Vagina (tissue), 2 donors: ENCODE data around the gene RGS19. TPM values are rescaled to one million over a fixed set of nuclear protein-coding genes. Genes with fewer than 3 reads are reported as not detected.

Experiments used
- DNase-seq, 2 donors: peaks; one replicate each; pipeline ENCODE4 v3.0.0-alpha.2; 2017; ENCODE audit errors: extremely low spot score in 2 of 2
- H3K27ac ChIP-seq: fragments of 200-600 bp; sonication (generic); one replicate; pipeline ENCODE4 v1.5.1; 2019
- H3K27me3 ChIP-seq: fragments of 200-600 bp; sonication (generic); one replicate; pipeline ENCODE4 v1.5.1; 2019
- H3K36me3 ChIP-seq, 2 donors: fragments of 200-600 bp; sonication (generic); one replicate each; pipeline ENCODE4 v1.5.1; 2017 to 2019
- H3K4me1 ChIP-seq: fragments of 200-600 bp; sonication (generic); one replicate; pipeline ENCODE4 v1.5.1; 2019
- H3K4me3 ChIP-seq, 2 donors: fragments of 200-600 bp; sonication (generic); 1 replicate in 1 of 2; 2 replicates in 1 of 2; pipeline ENCODE4 v1.5.1; 2016 to 2019
- H3K9me3 ChIP-seq: fragments of 200-600 bp; sonication (generic); one replicate; pipeline ENCODE4 v1.5.1; 2019
- POLR2A ChIP-seq, 2 donors: fragments of 450-650 bp; IDR thresholded peaks; one replicate each; pipeline ENCODE4 v1.6.1; 2017; ENCODE audit warnings: antibody characterized with exemption in 2 of 2, mild to moderate bottlenecking in 2 of 2, moderate library complexity in 2 of 2
- POLR2AphosphoS5 ChIP-seq, 2 donors: sonication (generic); formaldehyde crosslinking; IDR thresholded peaks; one replicate each; pipeline ENCODE4 v1.9.0; 2017; ENCODE audit warnings: antibody characterized with exemption in 2 of 2, mild to moderate bottlenecking in 2 of 2, low read depth in 1 of 2; ENCODE audit not compliant: insufficient read depth in 1 of 2
- intact Hi-C: fragments of 100-400 bp; cut with DNase I; formaldehyde crosslinking; loops from one replicate; pipeline ENCODE4 v1.15.1; 2023
- total RNA-seq: library from RNA; depleted of rRNA; stranded (reverse); fragments of >200 nt; gene quantifications from one replicate; pipeline ENCODE4 v1.2.3, GENCODE V29; 2016
- TF ChIP-seq, protein P1 (sequence below), 3 experiments: fragments of 450-650 bp in 2 of 3; fragments of 200-600 bp in 1 of 3; sonication (generic) in 1 of 3; IDR thresholded peaks; one replicate each; pipeline ENCODE4 v1.5.1; 2017 to 2019; ENCODE audit warnings: antibody characterized with exemption in 3 of 3, mild to moderate bottlenecking in 2 of 3, moderate library complexity in 2 of 3

Gene RGS19
- total RNA-seq, 1 donor from 2014 or later = 20.6 TPM

DNA sequence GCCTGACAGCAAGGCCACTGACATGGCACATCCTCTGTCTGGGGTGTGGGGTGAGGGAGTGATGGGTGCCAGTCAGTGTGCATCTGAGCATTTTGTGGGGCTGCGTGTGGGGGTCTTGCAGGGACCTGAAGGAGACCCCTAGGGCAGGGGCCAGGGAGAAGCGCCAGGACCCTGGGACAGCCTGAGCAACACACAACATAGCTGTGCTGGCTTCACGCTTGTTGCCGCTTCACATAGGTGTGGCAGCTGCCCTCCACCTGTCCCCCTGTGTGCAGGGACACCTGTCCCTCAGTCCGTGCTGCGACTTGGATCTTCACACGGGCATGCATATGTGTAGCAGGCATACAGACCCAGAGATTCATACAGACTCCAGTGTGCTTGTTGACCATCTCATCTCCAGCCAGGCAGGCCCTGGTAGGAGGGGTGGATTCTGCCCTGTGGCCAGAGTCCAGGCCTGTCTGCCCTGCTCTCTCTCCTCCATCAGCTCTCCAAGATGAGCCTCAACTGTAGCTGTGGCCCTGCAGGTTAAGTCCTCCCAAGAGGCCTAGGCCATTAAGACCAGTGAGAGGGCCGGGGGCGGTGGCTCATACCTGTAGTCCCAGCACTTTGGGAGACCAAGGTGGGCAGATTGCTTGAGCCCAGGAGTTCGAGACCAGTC, 31.2 kb upstream of the RGS19 start:
- Histone ChIP-seq H3K9me3 (no peaks in the 10 kb centered on the region), H3K27me3 (no peaks in the 10 kb centered on the region), H3K4me3 (no peak overlapping the region), H3K4me1 (no peaks in the 10 kb centered on the region), H3K36me3 (no peaks in the 10 kb centered on the region), H3K27ac (no peak overlapping the region)
- DNase-seq = no peak
- no peak for TF ChIP-seq POLR2AphosphoS5 (IDR thresholded peaks at IDR 0.05; ENCODE audit: insufficient read depth in 1 of 2, low read depth in 1 of 2)
- TF ChIP-seq, protein P1, sequence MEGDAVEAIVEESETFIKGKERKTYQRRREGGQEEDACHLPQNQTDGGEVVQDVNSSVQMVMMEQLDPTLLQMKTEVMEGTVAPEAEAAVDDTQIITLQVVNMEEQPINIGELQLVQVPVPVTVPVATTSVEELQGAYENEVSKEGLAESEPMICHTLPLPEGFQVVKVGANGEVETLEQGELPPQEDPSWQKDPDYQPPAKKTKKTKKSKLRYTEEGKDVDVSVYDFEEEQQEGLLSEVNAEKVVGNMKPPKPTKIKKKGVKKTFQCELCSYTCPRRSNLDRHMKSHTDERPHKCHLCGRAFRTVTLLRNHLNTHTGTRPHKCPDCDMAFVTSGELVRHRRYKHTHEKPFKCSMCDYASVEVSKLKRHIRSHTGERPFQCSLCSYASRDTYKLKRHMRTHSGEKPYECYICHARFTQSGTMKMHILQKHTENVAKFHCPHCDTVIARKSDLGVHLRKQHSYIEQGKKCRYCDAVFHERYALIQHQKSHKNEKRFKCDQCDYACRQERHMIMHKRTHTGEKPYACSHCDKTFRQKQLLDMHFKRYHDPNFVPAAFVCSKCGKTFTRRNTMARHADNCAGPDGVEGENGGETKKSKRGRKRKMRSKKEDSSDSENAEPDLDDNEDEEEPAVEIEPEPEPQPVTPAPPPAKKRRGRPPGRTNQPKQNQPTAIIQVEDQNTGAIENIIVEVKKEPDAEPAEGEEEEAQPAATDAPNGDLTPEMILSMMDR (IDR thresholded peaks at IDR 0.05) = no peak
- TF ChIP-seq POLR2A (IDR thresholded peaks at IDR 0.05) = no peak
- intact Hi-C loops = no loop called here

DNA sequence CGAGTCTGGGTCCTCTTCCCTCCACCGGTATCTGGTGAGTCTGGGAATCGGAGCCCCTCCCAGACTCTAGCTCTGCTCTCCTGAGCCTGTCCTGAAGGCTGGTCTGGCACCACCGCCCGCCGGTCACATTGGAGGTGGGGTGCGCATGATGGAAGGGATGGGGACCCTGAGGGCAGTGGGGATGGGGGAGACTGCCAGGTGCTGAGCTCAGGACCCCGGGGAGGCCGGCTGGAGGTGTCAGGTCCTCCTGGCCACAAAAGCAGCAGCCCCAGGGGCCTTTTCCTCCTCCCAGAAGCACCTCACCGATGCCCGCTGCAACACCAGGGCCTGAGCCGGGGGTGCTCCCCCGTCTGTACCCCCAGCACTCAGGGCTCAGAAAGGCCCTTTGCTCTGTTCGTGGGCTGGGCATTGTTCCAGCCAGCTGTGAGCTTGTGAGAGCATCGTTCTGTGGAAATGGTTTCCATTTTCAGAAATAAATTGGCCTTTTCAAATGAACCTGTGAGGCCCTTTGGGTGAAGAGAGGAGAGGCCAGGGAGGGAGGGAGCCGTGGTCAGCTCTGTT, 30.6 kb upstream of the RGS19 start:
- TF ChIP-seq POLR2AphosphoS5 (IDR thresholded peaks at IDR 0.05; ENCODE audit: insufficient read depth in 1 of 2, low read depth in 1 of 2) (no peak), POLR2A (IDR thresholded peaks at IDR 0.05) (no peak)
- TF ChIP-seq, protein P1 (IDR thresholded peaks at IDR 0.05) = no peak
- Histone ChIP-seq H3K27me3 (no peaks in the 10 kb centered on the region), H3K9me3 (no peaks in the 10 kb centered on the region), H3K4me1 (no peaks in the 10 kb centered on the region), H3K4me3 (no peak overlapping the region), H3K27ac (no peak overlapping the region), H3K36me3 (no peaks in the 10 kb centered on the region)
- intact Hi-C loops = no loop called here
- no peak for DNase-seq

DNA sequence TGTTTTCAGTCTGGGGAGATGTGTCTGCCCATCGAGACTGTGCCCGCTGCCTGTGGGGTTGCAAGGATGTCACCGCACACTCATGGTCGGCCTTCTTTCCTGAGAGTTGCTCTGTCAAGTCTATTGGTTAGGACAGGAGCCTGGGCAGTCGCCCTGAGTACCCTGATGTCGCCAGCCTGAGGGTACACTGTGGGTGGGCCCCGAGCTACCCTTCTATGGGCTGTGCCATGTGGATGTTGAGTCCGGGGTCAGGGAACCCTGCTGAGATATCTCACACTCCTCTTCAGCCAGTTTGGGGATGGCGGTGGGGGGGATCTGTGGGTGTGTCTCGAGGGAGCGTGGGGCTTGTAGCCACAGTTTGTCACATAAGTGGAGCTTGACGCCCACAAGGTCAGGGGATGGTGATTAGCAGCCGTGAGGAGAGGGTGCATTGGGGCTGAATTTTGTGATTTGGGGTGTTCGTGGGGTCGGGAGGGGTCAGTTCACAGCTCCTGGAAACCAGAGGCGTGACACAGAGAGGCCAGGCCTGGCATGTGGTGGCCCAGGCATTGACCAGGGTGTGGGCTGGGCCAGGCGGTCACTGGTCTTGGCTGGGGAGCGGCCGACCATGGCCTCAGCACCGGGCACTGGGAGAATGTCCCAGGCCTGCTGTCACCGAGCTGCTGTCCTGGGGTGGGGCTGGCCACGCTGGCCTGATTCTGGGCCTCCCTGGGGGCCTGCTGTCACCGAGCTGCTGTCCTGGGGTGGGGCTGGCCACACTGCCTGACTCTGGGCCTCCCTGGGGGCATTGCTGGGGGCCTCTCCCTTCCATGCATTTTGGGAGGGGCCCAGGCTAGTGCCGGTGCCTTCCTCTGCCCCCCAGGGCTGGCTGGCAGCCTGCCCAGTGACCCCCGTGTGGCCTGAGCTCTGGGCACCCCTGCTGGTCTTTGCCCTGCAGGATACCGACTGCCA, 29.7 kb upstream of the RGS19 start:
- H3K27ac ChIP-seq = no peak overlapping the region
- intact Hi-C loops = no loop called here
- no peaks in the 10 kb centered on the region for H3K27me3 ChIP-seq
- no peak overlapping the region for H3K4me3 ChIP-seq
- no peaks in the 10 kb centered on the region for H3K36me3 ChIP-seq
- H3K9me3 ChIP-seq = no peaks in the 10 kb centered on the region
- no peaks in the 10 kb centered on the region for H3K4me1 ChIP-seq
- TF ChIP-seq POLR2A (IDR thresholded peaks at IDR 0.05) (no peak), POLR2AphosphoS5 (IDR thresholded peaks at IDR 0.05; ENCODE audit: insufficient read depth in 1 of 2, low read depth in 1 of 2) (no peak)
- TF ChIP-seq, protein P1 (IDR thresholded peaks at IDR 0.05) = no peak
- DNase-seq = no peak

DNA sequence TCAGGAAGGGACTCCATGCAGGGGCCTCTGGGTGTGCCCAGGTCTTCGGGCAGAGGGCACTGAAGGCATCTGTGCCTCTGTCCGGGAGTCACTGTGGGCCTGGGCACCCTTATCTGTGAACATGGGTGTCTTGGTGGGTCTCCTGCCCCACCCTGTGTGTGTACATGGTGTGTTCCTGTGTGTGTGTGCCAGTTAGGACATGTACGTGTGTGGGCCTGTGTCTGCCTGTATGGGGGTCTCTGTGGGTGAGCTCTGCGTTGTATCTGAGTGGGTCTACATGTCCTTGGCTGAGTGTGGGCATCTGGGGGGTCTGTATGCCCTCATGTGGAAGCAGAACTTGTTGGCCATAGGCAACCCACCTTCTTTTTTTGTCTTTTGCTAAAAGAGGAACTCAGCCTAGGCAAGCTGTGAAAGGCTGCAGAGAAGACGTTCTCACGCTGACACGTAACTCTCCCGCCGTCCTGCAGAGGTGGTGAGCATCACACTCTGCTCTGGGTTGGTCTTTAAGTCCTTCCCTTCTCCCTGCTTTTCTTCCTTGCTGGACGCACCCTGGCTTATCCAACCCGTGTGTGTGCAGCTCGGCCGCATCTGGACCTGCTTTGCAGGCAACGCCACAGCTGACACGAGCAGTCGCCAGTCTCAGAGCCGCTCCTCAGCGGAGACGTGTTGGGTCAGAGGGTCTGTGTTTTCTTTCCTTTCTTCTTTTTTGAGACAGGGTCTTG, 28.6 kb upstream of the RGS19 start:
- H3K27me3 ChIP-seq = no peaks in the 10 kb centered on the region
- TF ChIP-seq POLR2AphosphoS5 (IDR thresholded peaks at IDR 0.05; ENCODE audit: insufficient read depth in 1 of 2, low read depth in 1 of 2) (no peak), POLR2A (IDR thresholded peaks at IDR 0.05) (no peak)
- TF ChIP-seq, protein P1 (IDR thresholded peaks at IDR 0.05) = no peak

More for the DNA sequence above, 28.6 kb upstream of the RGS19 start:
- intact Hi-C loops = no loop called here
- Histone ChIP-seq H3K36me3 (no peaks in the 10 kb centered on the region), H3K4me3 (no peak overlapping the region), H3K27ac (no peak overlapping the region), H3K4me1 (no peaks in the 10 kb centered on the region), H3K9me3 (no peaks in the 10 kb centered on the region)
- DNase-seq = no peak
